NCI-H1105 treated with DMSO at 0.1 percent for 48 hours (cell line): ENCODE data around the gene TOMM70.
"Not testable (repeated sequence)": the region's sequence is repeated elsewhere in the genome, so short reads cannot be mapped to it uniquely, and the experiment has no call there.

Source experiments
- DNase-seq: peaks from one replicate; lab custom pipeline; 2025; lab: John Stamatoyannopoulos, UW

The TOMM70 gene

DNA sequence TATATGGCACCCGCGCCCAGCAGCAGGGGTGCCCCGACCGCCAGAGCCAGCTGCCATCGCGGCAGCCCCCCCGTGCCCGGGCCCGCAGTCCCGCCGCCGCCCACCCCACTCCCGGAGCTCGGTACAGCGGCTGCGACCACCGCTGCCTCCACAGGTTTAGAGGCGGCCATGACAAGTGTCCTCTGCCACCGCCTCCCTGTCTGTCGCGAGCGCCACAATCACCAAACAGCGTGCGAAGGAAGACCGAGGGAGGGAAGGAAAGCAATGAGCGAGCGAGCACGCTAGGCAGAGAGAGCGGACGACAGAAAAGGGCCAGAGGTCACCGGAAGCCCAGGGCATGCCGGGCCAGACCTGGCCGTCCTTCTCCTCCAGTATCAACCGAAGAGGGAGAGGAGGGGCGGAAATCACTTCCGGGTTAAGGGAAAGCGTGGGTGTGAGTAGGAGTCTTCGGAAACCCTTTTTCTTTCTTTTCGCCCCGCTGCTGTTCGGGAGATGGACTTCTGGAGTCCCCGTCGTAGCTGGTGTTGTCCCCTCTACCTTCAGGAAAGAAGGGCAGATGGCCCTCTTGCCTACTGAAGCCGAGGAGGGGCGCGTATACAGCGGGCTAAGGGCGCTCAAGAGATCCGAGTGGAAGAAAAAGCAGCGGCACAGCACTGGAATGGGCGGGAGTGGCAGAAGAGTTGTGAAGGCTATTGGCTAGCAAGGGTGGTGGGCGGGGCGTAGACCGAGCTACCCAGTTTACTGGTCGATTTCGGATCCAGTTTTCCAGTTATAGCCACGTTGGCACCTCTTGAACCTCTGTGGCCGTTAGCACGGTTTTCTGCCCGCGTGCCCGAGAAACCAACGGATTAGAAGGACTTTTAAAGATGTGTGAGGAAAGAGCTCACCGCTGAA is at the start of gene TOMM70, which contains the start of gene LNP1:
TOMM70 (minus strand) TSS at position 310 of the 894 bp plus-strand sequence; CDS start at position 170, 140 bp downstream.
LNP1 (plus strand) TSS at position 760 of the 894 bp plus-strand sequence. CDS start 28,191 bp downstream, outside the sequence.
- peak; percentile 98 for DNase-seq

DNA sequence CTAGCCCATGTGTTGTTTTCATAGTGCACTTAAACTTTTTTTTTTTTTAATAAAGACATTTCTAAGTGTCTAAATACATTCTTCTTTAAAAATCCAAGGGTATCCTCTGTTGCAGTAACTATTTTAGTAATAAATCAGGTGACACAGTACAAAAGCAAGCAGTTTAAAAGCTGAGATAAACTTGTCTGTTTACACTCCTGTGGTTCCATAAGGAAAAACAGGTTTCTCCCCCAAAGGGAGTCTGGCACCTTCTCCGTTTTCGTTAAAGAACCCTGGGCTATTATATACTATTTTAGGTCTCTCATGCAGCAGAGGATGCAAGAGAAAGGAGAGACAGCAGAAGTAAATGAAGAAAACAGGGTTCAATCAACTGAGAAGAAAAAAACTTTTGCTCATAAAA is 48.3 kb upstream of the TOMM70 start:
- DNase-seq = no peak

DNA sequence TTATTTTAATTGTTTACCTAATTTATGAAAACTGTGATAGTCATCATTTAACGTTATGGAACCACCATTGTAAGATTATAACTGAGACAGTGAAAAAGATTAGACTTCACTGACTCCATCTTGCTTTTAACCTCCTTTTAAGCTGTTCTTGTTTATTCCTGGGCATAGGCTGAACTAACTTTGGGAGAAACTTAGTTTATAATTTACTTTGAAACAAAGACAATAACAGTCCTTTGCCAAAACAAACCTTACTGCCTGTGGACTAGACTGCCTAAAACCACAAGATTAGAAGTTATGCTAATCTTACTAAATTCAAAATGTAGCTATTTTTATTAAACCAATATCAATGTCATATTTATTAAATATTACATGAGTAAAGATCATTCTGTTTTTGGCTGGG is 47.2 kb upstream of the TOMM70 start:
- DNase-seq = no peak

DNA sequence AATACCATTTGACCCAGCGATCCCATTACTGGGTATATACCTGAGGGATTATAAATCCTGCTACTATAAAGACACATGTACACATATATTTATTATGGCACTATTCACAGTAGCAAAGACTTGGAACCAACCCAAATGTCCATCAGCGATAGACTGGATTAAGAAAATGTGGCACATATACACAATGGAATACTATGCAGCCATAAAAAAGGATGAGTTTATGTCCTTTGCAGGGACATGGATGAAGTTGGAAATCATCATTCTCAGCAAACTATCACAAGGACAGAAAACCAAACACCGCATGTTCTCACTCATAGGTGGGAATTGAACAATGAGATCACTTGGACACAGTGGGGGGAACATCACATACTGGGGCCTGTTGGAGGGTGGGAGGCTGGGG is 46.2 kb upstream of the TOMM70 start:
- DNase-seq = not testable (repeated sequence)

DNA sequence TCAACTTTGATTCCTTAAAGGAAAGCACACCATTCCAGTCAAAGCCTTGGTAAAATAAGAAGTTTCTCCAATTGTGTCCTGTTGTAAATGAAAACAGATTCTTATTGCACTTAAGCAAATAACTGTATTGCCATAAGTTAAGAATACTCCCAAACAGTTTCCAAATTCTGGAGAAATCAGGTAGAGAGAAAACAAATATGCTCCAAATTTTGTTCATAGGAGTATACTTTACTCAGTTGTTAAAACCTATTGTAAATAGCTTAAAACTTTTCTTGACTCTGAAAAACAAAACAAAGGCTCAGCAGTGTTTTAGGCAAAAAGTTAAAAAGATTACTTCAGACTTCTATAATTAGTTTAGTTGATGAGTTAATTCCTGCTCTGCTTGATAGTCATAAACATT is 42.8 kb upstream of the TOMM70 start:
- DNase-seq = no peak

DNA sequence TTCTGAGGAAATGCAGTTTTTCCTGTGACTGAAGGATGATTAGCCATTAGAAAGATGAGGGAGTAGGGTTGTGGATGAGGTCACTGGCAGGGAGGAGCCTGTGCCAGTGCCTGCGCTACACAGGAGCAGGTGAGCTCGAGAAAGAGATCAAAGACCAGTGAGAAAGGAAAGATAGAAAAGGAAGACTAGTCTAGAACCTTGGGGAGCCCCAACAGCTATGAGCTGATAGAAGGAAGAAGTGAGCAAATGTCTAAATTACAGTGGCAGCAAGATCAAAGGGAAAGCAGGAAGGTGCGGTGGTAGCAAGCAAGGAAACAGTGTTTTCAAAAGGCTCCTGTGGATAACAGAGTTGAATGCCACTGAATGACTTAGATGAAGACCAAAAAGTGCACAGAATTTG is 40.0 kb upstream of the TOMM70 start:
- DNase-seq = no peak

DNA sequence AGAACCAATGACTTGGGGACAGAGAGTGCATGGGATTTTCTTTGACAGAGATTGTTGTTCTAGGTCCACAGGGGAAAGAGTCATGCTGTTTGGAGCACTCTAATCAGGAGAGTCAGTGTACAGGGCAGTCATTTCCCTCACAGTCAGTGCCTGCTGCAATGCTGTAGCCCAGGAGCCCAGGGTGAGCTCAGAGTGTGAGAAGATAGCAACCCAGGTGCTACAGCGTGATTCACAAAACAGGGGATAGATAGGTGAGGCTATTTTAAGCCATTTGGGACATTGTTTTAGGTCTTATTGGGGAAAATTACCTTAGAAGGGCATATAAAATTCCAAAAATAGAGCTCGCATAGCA is 37.7 kb upstream of the TOMM70 start:
- DNase-seq = no peak

DNA sequence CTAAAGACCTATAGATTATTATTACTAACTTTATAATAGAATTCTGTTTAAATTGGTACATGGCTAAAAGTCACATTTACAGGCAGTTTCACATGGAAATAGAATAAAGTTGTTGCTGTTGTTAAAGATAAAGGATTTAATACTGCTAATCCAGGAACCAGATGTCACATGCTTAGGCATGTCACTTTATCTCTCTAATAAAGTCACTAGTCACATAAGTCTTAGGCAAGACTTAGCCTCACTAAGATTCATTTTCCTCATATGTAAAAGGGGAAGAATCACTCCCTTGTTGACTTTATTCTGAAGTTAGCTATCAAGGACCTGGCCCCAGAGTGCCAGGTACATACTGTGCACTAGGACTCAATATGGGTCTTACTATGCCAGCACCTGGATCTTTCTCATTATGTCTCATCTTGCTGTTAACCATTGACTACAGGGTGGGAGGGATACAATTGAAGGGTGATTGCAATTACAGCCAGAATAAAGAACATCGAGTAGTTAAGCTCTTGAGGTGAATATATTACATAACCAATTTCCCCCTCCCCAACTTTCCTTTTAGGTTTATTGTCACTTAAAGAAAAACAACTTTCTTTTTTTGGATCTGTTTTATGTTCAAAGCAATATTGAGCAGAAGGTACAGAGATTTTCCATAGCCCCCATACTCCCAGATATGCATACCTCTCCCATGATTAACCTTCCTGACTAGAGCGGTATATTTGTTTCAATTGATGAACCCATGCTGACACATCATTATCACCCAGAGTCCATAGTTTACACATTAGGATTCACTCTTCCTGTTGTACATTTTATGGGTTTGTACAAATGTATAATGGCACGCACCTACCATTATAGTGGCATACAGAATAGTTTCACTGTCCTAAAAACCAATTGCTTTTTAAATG is 37.1 kb upstream of the TOMM70 start:
- no peak for DNase-seq

DNA sequence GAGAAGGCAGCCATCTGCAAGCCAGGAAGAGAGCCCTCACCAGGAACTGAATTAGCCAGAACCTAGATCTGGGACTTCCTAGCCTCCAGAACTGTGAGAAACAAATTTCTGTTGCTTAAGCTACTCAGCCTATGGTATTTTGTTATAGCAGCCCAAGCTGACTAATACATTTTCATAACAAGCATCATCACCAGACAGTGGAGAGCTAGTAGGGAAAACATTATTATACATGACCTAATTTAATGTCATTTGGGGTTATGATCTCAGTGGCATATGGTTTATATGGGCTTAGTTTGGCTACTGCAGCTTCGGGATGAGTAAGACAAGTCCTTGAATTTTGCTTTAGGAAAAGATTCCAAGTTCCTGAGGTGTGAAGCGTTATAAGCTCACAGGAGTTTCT is 36.1 kb upstream of the TOMM70 start:
- DNase-seq = no peak

DNA sequence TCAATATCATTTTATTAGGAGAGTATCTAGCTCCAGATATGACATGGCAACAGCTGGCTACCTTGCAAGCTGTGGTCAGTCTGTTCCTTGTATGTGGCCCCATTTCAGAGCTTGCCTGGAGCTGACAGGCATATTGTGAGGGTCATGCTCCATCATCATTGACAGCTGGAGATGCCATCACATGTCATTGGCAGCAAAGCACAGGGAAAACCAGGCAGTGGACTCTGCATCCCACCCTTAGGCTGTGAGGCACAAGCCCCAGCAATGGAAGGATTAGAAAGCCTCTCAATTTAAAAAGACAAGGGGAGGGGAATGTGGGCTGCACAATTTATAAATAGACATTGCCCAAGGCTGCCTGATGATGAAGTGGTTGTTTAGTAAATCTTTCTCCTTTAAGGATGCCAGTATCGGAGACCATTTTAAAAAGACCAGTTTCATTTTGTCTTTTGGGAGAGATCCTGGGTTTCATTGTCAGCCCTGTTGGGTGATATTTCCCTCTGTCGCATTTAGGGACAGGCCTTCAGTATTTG is 28.4 kb upstream of the TOMM70 start:
- no peak for DNase-seq

DNA sequence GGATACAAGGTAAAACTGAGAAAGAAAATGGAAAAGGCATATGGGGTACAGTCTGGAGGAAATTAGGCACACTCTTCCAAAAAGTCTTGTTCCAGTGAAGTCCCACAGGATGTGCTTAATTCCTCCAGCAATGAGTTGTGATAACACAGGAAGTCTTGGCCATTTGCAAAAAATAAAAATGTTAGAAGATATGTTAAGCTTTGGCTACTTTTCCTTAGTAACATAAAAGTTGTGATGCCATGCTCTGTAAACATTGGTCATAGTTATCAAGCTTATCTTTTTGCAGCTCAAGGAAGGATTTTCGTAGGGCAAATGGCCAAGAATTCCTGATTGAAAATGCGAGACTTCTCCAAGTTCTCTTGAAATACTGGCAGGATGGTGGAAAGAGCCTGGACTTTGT is 26.8 kb upstream of the TOMM70 start:
- DNase-seq = no peak

DNA sequence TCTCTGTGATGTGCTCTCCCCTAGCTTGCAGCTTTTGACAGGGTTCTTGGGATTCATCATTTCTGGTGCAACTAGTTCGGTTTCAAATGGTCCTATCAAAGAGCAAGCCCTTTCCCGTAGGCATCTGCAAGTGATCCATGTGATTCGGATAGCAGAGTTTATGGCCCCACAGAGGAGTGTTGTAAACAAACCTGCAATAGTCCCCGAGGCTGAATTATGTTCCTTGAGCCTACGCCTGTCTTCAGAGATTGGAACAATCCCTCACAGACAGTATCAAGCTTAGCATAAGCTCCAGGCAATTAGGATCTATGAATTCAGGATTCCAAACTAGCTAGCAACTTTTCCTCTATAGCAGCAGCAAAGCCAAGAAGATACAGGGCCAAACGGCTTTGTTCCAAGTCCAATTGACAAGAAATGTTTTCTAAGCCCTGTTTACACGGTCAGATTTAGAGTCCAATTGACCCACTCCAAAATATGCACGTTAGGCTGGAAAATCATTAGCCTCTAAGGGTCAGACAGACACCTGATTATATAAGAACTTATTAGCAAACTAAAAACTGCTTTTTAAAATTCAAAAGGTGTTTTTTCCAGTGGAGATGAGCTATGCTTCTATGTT is 25.3 kb upstream of the TOMM70 start:
- DNase-seq = no peak

DNA sequence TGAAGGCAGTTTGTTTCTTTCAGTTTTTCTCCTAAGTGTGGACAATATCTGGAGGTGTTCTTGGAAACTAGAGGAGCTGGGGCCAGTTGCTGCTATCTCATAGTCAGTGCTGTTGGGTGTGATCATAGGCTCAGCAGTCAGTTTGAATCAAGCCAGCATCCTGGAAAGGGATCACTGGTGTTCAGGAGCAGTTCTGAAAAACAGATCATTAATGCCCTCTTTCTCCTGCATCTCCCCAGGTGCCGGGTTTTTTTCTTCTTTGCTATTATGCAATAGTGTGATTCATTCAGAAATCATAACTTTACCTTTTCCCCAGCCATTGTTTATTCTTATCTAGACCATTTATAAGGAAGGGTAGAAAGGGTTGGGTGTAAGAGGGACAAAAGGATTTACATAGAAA is 24.4 kb upstream of the TOMM70 start:
- DNase-seq = no peak

DNA sequence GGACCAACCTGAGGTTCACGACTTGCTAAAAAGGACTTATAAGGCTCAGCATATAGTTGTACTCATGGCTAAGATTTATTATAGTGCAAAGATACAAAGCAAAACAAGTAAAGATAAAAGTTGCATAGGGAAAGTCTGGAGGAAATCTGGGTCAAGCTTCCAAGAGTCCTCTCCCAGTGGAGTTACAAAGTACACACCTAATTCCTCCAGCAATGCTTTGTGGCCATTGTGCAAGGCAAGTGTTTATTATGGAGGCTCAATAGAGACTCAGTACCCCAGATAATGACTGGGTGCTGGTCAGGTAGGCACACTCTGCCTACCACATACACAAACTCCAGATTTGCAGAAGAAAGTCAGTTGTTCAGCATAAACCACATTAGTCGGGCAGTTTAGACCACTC is 23.4 kb upstream of the TOMM70 start:
- no peak for DNase-seq

DNA sequence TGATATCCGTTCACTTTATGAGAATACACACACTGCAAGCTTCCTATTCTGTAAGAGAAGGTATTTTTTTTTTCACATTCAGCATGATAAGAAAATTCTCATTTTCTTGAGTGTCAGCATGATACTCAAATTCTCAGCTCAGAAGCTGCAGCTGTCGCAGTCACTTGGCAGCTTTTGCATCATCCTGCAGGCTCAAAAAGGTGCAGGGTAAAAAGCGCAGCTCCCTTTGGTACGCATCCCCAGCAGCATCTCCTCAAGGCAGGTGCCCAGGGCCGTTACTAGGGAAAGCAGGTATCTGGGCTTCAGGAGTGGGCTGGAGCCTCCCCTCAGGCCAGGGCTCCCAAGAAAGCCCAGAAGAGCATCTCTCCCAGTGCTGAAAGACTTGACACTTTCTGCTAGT is 22.7 kb upstream of the TOMM70 start:
- no peak for DNase-seq

DNA sequence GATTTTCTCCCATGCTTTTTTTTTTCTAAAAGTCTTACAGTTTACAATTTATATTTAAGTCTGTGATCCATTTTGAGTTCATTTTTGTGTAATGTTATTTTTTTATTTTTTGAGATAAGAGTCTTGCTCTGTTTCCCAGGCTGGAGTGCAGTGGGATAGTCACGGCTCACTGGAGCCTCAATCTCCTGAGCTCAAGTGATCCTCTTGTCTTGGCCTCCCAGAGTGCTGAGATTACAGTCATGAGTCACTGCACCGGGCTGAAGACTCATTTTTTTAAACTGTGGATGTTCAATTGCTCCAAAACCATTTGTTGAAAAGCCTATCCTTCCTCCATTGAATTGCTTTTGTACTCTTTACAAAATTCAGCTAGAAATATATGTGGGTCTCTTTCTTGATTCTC is 20.0 kb upstream of the TOMM70 start:
- DNase-seq = no peak

DNA sequence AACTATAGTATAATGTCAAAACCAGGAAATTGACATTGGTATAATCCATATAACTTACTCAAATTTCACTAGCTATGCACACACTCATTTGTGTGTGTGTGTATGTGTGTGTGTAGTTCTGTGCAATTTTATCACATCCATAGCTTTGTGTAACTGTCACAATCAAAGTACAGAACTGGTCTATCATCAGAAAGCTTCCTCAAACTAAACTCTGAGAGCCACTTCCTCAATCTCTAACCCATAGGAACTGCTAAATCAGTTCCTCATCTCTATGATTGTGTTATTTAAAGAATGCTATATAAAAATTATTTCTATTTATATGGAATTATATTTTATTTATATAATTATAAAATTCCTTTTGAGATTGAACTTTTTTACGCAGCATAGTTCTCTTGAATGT is 18.5 kb upstream of the TOMM70 start:
- DNase-seq = no peak

DNA sequence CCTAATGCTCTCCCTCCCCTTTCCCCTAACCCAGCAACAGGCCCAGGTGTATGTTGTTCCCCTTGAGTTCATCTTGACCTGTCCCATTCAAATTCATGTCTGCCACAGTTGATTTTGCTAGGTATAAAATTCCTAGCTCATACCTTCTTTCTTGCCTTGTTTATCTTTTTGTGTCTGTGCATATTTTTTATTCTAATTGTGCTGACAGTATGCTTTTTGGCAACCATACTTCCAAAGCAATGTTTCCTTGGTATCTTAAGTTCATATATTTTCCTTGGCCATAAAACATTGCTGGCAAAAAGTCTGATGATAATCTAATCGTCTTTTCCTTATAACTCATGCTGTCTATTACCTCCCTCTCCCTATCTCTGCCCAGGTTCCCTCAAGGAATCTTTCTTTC is 16.0 kb upstream of the TOMM70 start:
- no peak for DNase-seq

DNA sequence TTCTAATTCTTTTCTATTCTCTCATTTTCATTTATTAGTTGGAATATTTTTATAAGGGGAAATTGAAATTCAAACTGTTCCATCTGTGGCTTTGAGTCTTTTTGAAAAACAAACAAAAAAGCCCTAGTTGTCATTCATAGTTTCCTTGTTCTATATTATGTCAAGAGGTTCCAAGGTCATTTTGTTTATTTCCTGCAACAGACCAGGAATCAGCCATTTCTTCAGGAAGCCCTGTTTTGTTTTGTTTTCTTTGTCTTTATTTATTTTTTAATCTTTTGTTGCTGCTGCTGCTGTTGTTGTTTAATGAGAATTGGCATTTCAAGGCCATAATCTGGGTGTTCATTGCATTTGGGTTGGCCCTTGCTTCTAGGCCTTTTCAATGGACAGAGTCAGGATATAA is 15.3 kb upstream of the TOMM70 start:
- DNase-seq = no peak

DNA sequence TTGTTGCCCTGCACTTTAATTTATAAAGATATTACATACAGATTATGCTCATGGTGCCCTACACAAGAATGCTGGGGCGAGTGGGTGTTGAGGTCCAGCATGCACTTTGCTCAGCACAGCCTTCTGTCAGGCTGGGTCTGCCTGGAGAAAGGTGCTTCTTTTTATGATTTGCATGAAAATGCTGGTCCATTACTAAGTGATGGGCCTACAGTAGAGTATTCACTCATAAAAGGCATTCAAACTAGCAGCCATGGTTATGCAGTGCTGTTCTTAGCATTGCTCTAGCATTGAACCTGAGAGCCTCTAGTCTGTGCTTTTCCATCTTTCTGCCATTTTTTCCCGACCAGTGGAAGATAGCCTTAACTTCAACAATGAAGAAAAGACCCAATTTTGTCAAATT is 12.7 kb upstream of the TOMM70 start:
- DNase-seq = no peak

DNA sequence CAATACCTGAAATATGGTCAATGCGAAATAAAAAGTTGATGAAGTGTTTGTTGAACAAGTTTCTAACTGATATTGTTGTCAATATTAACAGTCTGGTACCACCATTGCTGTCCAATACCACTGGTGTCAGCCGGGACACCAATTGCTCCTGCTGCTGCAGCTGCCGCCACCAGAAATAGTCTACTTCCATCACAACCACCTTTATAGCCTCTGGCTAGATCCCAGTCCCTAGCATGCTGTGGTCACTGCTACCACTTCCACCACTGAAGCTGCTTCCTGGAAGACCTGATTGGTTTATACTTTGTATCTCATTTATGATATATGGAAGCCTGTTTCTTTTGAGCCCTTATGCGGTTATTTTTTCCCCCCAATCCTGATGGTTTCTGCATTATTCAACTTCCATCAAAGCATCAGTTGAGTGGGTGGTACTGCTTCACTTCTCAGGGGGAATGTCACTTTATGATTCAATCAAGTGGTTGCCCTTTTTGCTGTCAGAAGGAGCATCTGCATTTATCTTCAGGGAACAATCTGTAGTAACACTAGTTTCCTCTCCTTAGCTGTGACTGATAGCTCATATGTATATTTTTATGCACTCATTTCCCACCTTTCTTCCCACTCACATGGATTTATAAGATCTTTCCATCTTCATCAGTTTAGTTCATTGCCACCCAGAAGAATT is 12.2 kb upstream of the TOMM70 start:
- no peak for DNase-seq
